SK-N-SH (cell line): Measurements from ENCODE around the gene CASP9. TPM values are rescaled to one million over a fixed set of nuclear protein-coding genes. Genes with fewer than 3 reads are reported as not detected.

Experiments
- CTCF ChIA-PET: fragments of 300-600, 350-600 bp; formaldehyde crosslinking; extraction: SDS; loops from one replicate; lab custom pipeline; 2021; lab: Yijun Ruan, JAX
- POLR2A ChIA-PET: fragments of 350-600 bp; sonication (Branson Sonifier 250); formaldehyde crosslinking; extraction: SDS; loops from one replicate; lab custom pipeline; 2020; ENCODE audit warnings: antibody characterized with exemption, inconsistent platforms; lab: Yijun Ruan, JAX
- DNase-seq: peaks from one replicate; pipeline ENCODE4 v3.0.0; 2012
- H2AFZ ChIP-seq: fragments of 200-600 bp; sonication (generic); 2 replicates; pipeline ENCODE4 v1.8.1; 2016; ENCODE audit warnings: antibody characterized with exemption, mild to moderate bottlenecking, low read depth
- H3F3A ChIP-seq: fragments of 200-600 bp; sonication (generic); replicated peaks from 2 replicates; pipeline ENCODE3; 2016; ENCODE audit warnings: antibody characterized with exemption, mild to moderate bottlenecking; ENCODE audit not compliant: insufficient read depth
- H3K27ac ChIP-seq, 2 experiments: fragments of 200-500 bp in 1 of 2; fragments of 200-600 bp in 1 of 2; sonication (Bioruptor generic) in 1 of 2; sonication (generic), shearing (Covaris generic) in 1 of 2; 2 replicates each; pipeline versions ENCODE4 v1.5.1 to v1.6.1; 2014 to 2016; ENCODE audit warnings: low read depth in 2 of 2, inconsistent platforms in 1 of 2, low read length in 1 of 2, mild to moderate bottlenecking in 1 of 2, mixed read lengths in 1 of 2
- H3K27me3 ChIP-seq: fragments of 200-600 bp; sonication (generic), shearing (Covaris generic); 2 replicates; pipeline ENCODE4 v1.6.1; 2016; ENCODE audit warnings: mixed run types; ENCODE audit not compliant: insufficient read depth
- H3K36me3 ChIP-seq, 2 experiments: fragments of 200-500 bp in 1 of 2; fragments of 200-600 bp in 1 of 2; sonication (Bioruptor generic) in 1 of 2; sonication (generic) in 1 of 2; replicated peaks in 1 of 2; 2 replicates each; pipeline versions ENCODE3 to v1.5.1; 2014 to 2016; ENCODE audit warnings: low read length in 1 of 2, mild to moderate bottlenecking in 1 of 2; ENCODE audit not compliant: insufficient read depth in 2 of 2, control insufficient read depth in 1 of 2
- H3K4me1 ChIP-seq, 2 experiments: fragments of 200-500 bp in 1 of 2; fragments of 200-600 bp in 1 of 2; sonication (Bioruptor generic) in 1 of 2; sonication (generic), shearing (Covaris generic) in 1 of 2; 2 replicates each; pipeline versions ENCODE4 v1.5.1 to v1.6.1; 2014 to 2016; ENCODE audit warnings: low read depth in 1 of 2, low read length in 1 of 2, mixed run types in 1 of 2; ENCODE audit not compliant: insufficient read depth in 2 of 2, control insufficient read depth in 1 of 2
- H3K4me2 ChIP-seq: fragments of 200-600 bp; sonication (generic), shearing (Covaris generic); 2 replicates; pipeline ENCODE4 v1.6.1; 2017; ENCODE audit warnings: mixed run types
- H3K4me3 ChIP-seq, 2 experiments: fragments of 200-500 bp in 1 of 2; fragments of 200-600 bp in 1 of 2; sonication (Bioruptor generic) in 1 of 2; sonication (generic), shearing (Covaris generic) in 1 of 2; 2 replicates each; pipeline versions ENCODE4 v1.5.1 to v1.8.1; 2014 to 2016; ENCODE audit warnings: low read depth in 2 of 2, inconsistent platforms in 1 of 2, low read length in 1 of 2, mild to moderate bottlenecking in 1 of 2, mixed read lengths in 1 of 2, moderate library complexity in 1 of 2
- H3K79me2 ChIP-seq: fragments of 200-600 bp; sonication (generic); 2 replicates; pipeline ENCODE4 v1.8.1; 2017; ENCODE audit warnings: mild to moderate bottlenecking; ENCODE audit not compliant: insufficient read depth
- H3K9ac ChIP-seq: fragments of 200-600 bp; sonication (generic); 2 replicates; pipeline ENCODE4 v1.6.1; 2017; ENCODE audit warnings: mixed run types
- H3K9me2 ChIP-seq: fragments of 200-600 bp; sonication (generic); 2 replicates; pipeline ENCODE4 v1.6.1; 2017; ENCODE audit warnings: mixed run types
- H3K9me3 ChIP-seq: fragments of 200-600 bp; sonication (generic); 2 replicates; pipeline ENCODE4 v1.6.1; 2017; ENCODE audit warnings: mixed run types, mild to moderate bottlenecking, moderate library complexity
- H4K20me1 ChIP-seq: fragments of 200-600 bp; sonication (generic); 2 replicates; pipeline ENCODE4 v1.6.1; 2017; ENCODE audit warnings: mild to moderate bottlenecking, mixed run types; ENCODE audit not compliant: insufficient read depth
- CTCF ChIP-seq: fragments of 200-600 bp; sonication (generic); IDR thresholded peaks from 2 replicates; pipeline ENCODE4 v1.6.1; 2017; ENCODE audit warnings: antibody characterized with exemption, mild to moderate bottlenecking, moderate library complexity
- ELF1 ChIP-seq: IDR thresholded peaks from 2 replicates; pipeline ENCODE4 v1.4.0; 2012
- EZH2phosphoT487 ChIP-seq: fragments of 200-600 bp; sonication (generic); IDR thresholded peaks from 2 replicates; pipeline ENCODE4 v1.6.1; 2017; ENCODE audit warnings: low read depth, mixed run types, mild to moderate bottlenecking, antibody characterized with exemption, moderate library complexity, borderline replicate concordance
- FOXM1 ChIP-seq: IDR thresholded peaks from 2 replicates; pipeline ENCODE4 v1.4.0; 2012; ENCODE audit warnings: low read depth, mild to moderate bottlenecking
- JUND ChIP-seq: IDR thresholded peaks from 2 replicates; pipeline ENCODE4 v1.4.0; 2012
- MEF2A ChIP-seq: IDR thresholded peaks from 2 replicates; pipeline ENCODE4 v1.4.0; 2012; ENCODE audit warnings: low read depth, borderline replicate concordance
- MXI1 ChIP-seq: IDR thresholded peaks from 2 replicates; pipeline ENCODE4 v1.6.1; 2012; ENCODE audit warnings: mild to moderate bottlenecking, low read depth, low read length, improper control_type of control experiment
- NFIC ChIP-seq: IDR thresholded peaks from 2 replicates; pipeline ENCODE4 v1.4.0; 2012; ENCODE audit warnings: borderline replicate concordance
- RCOR1 ChIP-seq: fragments of 150-350 bp; IDR thresholded peaks from 2 replicates; pipeline ENCODE4 v1.6.1; 2017; ENCODE audit warnings: antibody characterized with exemption, low read length
- SIN3A ChIP-seq: IDR thresholded peaks from 2 replicates; pipeline ENCODE4 v1.6.1; 2012; ENCODE audit warnings: low read depth, mild to moderate bottlenecking, low read length, moderate library complexity, borderline replicate concordance
- SMC3 ChIP-seq: IDR thresholded peaks from 2 replicates; pipeline ENCODE4 v1.6.1; 2012; ENCODE audit warnings: low read depth, low read length, improper control_type of control experiment
- TAF1 ChIP-seq: IDR thresholded peaks from 2 replicates; pipeline ENCODE4 v1.6.1; 2012; ENCODE audit warnings: low read depth, mild to moderate bottlenecking, low read length, moderate library complexity, borderline replicate concordance
- USF2 ChIP-seq: fragments of 150-350 bp; IDR thresholded peaks from 2 replicates; pipeline ENCODE4 v1.6.1; 2017; ENCODE audit warnings: antibody characterized with exemption, low read length, low read depth, borderline replicate concordance
- WGBS: methylation state at CpG from one replicate; pipeline ENCODE4 v1.1.6; 2017; ENCODE audit warnings: low lambda C conversion rate; 5-methylcytosine and 5-hydroxymethylcytosine counted together
- polyA plus RNA-seq, 3 experiments: library from polyadenylated mRNA; depleted of rRNA; stranded (reverse); fragments of >200 nt; gene quantifications; 2 replicates each; pipeline ENCODE4 v1.2.3, GENCODE V29; 2012
- TF ChIP-seq, protein P1 (sequence below): fragments of 150-350 bp; IDR thresholded peaks from 2 replicates; pipeline ENCODE4 v1.6.1; 2016; ENCODE audit warnings: mild to moderate bottlenecking, low read depth, low read length
- TF ChIP-seq, protein P2 (sequence below): IDR thresholded peaks from 2 replicates; pipeline ENCODE4; 2012
- TF ChIP-seq, protein P3 (sequence below): IDR thresholded peaks from 2 replicates; pipeline ENCODE4 v1.4.0; 2012; ENCODE audit warnings: low read depth
- TF ChIP-seq, protein P4 (sequence below): IDR thresholded peaks from 2 replicates; pipeline ENCODE4 v1.4.0; 2012; ENCODE audit warnings: low read depth, borderline replicate concordance

The CASP9 gene
- polyA plus RNA-seq, 1 of the 3 experiments (the other 2 are of a cell fraction) = 16.9 TPM

GRCh38 chr1:15457585-15457984, 66.4 kb downstream of the CASP9 start (continued):
- TF ChIP-seq SMC3 (no peak), ELF1 (no peak), MXI1 (no peak)

GRCh38 chr1:15456313-15456954, 67.6 kb downstream of the CASP9 start, which contains the start of gene CELA2A:
Gene CELA2A, plus strand, starts transcription at chr1:15456732. Its CDS starts 22 bp downstream, at chr1:15456754.
- no peaks in the 10 kb centered on the region for H4K20me1 ChIP-seq
- H2AFZ ChIP-seq = no peak within 1 kb of the TSS
- WGBS = 92% methylated on average over 8 of the region's 8 CpGs
- DNase-seq = no peak
- H3K9me3 ChIP-seq = no peaks in the 10 kb centered on the region
- no peak within 1 kb of the TSS for H3K27ac ChIP-seq
- ChIA-PET POLR2A (no interaction called here), CTCF (no interaction called here)
- no peak within 1 kb of the TSS for H3K4me3 ChIP-seq
- H3K4me2 ChIP-seq = no peak within 1 kb of the TSS
- peaks cover 5 to 8% of the 10 kb centered on the region in 2 experiments; a peak in 2 of 4 replicates for H3K4me1 ChIP-seq
- no peaks in the 10 kb centered on the region for H3K9me2 ChIP-seq
- no peaks in the 10 kb centered on the region for H3F3A ChIP-seq
- TF ChIP-seq JUND (no peak), SIN3A (no peak), MEF2A (no peak), CTCF (no peak), NFIC (no peak), EZH2phosphoT487 (no peak), RCOR1 (no peak), USF2 (no peak), TAF1 (no peak), MXI1 (no peak), FOXM1 (no peak), SMC3 (no peak)
- TF ChIP-seq, protein P1, sequence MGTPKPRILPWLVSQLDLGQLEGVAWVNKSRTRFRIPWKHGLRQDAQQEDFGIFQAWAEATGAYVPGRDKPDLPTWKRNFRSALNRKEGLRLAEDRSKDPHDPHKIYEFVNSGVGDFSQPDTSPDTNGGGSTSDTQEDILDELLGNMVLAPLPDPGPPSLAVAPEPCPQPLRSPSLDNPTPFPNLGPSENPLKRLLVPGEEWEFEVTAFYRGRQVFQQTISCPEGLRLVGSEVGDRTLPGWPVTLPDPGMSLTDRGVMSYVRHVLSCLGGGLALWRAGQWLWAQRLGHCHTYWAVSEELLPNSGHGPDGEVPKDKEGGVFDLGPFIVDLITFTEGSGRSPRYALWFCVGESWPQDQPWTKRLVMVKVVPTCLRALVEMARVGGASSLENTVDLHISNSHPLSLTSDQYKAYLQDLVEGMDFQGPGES = no peak
- TF ChIP-seq, protein P2, sequence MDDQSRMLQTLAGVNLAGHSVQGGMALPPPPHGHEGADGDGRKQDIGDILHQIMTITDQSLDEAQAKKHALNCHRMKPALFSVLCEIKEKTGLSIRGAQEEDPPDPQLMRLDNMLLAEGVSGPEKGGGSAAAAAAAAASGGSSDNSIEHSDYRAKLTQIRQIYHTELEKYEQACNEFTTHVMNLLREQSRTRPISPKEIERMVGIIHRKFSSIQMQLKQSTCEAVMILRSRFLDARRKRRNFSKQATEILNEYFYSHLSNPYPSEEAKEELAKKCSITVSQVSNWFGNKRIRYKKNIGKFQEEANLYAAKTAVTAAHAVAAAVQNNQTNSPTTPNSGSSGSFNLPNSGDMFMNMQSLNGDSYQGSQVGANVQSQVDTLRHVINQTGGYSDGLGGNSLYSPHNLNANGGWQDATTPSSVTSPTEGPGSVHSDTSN = no peak
- TF ChIP-seq, protein P3, sequence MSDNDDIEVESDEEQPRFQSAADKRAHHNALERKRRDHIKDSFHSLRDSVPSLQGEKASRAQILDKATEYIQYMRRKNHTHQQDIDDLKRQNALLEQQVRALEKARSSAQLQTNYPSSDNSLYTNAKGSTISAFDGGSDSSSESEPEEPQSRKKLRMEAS = no peak
- TF ChIP-seq, protein P4, sequence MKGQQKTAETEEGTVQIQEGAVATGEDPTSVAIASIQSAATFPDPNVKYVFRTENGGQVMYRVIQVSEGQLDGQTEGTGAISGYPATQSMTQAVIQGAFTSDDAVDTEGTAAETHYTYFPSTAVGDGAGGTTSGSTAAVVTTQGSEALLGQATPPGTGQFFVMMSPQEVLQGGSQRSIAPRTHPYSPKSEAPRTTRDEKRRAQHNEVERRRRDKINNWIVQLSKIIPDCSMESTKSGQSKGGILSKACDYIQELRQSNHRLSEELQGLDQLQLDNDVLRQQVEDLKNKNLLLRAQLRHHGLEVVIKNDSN = no peak
- TF ChIP-seq, all 33 proteins: peak for 0
- H3K79me2 ChIP-seq = no peaks in the 10 kb centered on the region
- no peak within 1 kb of the TSS for H3K9ac ChIP-seq
- H3K36me3 ChIP-seq = no peaks in the 10 kb centered on the region
- no peaks in the 10 kb centered on the region for H3K27me3 ChIP-seq
